ENCODE measurements around the gene KLHL10. TPM values are rescaled to one million over a fixed set of nuclear protein-coding genes. Genes with fewer than 3 reads are reported as not detected.
A peak's percentile ranks its signal among the peaks of the same experiment; 100 is the strongest.

Gene KLHL10
- polyA plus RNA-seq, 3 donors from 2014 or later: 0.15 TPM; not detected in 2

GRCh38 chr17:41880130-41880529 lies 42.5 kb downstream of the KLHL10 start:
- no peak overlapping the region for H3K4me3 Mint-ChIP-seq
- H3K27me3 Mint-ChIP-seq (ENCODE audit: low read depth in 3 of 3): peaks cover 0 to 2% (median 0%) of the 10 kb centered on the region in 3 donors
- no peaks in the 10 kb centered on the region for H3K9me3 Mint-ChIP-seq
- H3K27ac Mint-ChIP-seq: no peak overlapping the region
- peaks cover 21 to 42% (median 31%) of the 10 kb centered on the region in 3 donors for H3K36me3 Mint-ChIP-seq
- H3K4me1 Mint-ChIP-seq: no peaks in the 10 kb centered on the region
- DNase-seq: no peak

GRCh38 chr17:41882756-41883155 lies 45.1 kb downstream of the KLHL10 start:
- no peak overlapping the region for H3K4me3 Mint-ChIP-seq
- H3K27ac Mint-ChIP-seq: peak overlapping the region in 4 of 6 donors; percentile 4 to 21 (median 12)

GRCh38 chr17:41885733-41886132 lies 48.1 kb downstream of the KLHL10 start:
- no peaks in the 10 kb centered on the region for H3K4me1 Mint-ChIP-seq
- peaks cover 0 to 3% (median 0%) of the 10 kb centered on the region in 3 donors for H3K27me3 Mint-ChIP-seq (ENCODE audit: low read depth in 3 of 3)
- H3K36me3 Mint-ChIP-seq: peaks cover 23 to 43% (median 31%) of the 10 kb centered on the region in 3 donors
- no peak overlapping the region for H3K27ac Mint-ChIP-seq
- DNase-seq: no peak
- no peak overlapping the region for H3K4me3 Mint-ChIP-seq
- H3K9me3 Mint-ChIP-seq: no peaks in the 10 kb centered on the region

More at GRCh38 chr17:41882756-41883155, 45.1 kb downstream of the KLHL10 start:
- DNase-seq: no peak
- Mint-ChIP-seq H3K27me3 (ENCODE audit: low read depth in 3 of 3) (peaks cover 0 to 3% (median 0%) of the 10 kb centered on the region in 3 donors), H3K36me3 (peaks cover 23 to 44% (median 35%) of the 10 kb centered on the region in 3 donors), H3K9me3 (no peaks in the 10 kb centered on the region), H3K4me1 (no peaks in the 10 kb centered on the region)

- no peak overlapping the region for H3K27ac Mint-ChIP-seq
- H3K4me3 Mint-ChIP-seq: no peak overlapping the region
- DNase-seq: no peak
- H3K9me3 Mint-ChIP-seq: no peaks in the 10 kb centered on the region
- peaks cover 0 to 2% (median 0%) of the 10 kb centered on the region in 3 donors for H3K27me3 Mint-ChIP-seq (ENCODE audit: low read depth in 3 of 3)
- peaks cover 14 to 31% (median 22%) of the 10 kb centered on the region in 3 donors for H3K36me3 Mint-ChIP-seq
- H3K4me1 Mint-ChIP-seq: no peaks in the 10 kb centered on the region
Measured at GRCh38 chr17:41888332-41888965, 50.8 kb downstream of the KLHL10 start.

- H3K9me3 Mint-ChIP-seq: no peaks in the 10 kb centered on the region
- H3K36me3 Mint-ChIP-seq: peaks cover 20 to 32% (median 22%) of the 10 kb centered on the region in 3 donors
- H3K27me3 Mint-ChIP-seq (ENCODE audit: low read depth in 3 of 3): peaks cover 0 to 2% (median 0%) of the 10 kb centered on the region in 3 donors
- H3K27ac Mint-ChIP-seq: peak overlapping the region in 2 of 6 donors; percentile 30 to 46
- DNase-seq: no peak
- H3K4me3 Mint-ChIP-seq: no peak overlapping the region
- H3K4me1 Mint-ChIP-seq: peaks cover 0 to 2% of the 10 kb centered on the region in 2 donors
Measured at GRCh38 chr17:41891135-41892020, 53.8 kb downstream of the KLHL10 start.

- DNase-seq: no peak
- peaks cover 23 to 38% (median 27%) of the 10 kb centered on the region in 3 donors for H3K36me3 Mint-ChIP-seq
- no peaks in the 10 kb centered on the region for H3K9me3 Mint-ChIP-seq
- peaks cover 0 to 2% of the 10 kb centered on the region in 2 donors for H3K4me1 Mint-ChIP-seq
- no peak overlapping the region for H3K4me3 Mint-ChIP-seq
- peaks cover 0 to 2% (median 0%) of the 10 kb centered on the region in 3 donors for H3K27me3 Mint-ChIP-seq (ENCODE audit: low read depth in 3 of 3)
- H3K27ac Mint-ChIP-seq: peak overlapping the region in 1 of 6 donors; percentile 46
Measured at GRCh38 chr17:41892021-41892376, 54.4 kb downstream of the KLHL10 start.

GRCh38 chr17:41893384-41893783 lies 55.8 kb downstream of the KLHL10 start:
- H3K27ac Mint-ChIP-seq: no peak overlapping the region
- no peaks in the 10 kb centered on the region for H3K27me3 Mint-ChIP-seq (ENCODE audit: low read depth in 3 of 3)
- DNase-seq: no peak
- H3K36me3 Mint-ChIP-seq: peaks cover 20 to 38% (median 20%) of the 10 kb centered on the region in 3 donors
- H3K4me1 Mint-ChIP-seq: peaks cover 0 to 2% of the 10 kb centered on the region in 2 donors
- no peaks in the 10 kb centered on the region for H3K9me3 Mint-ChIP-seq
- H3K4me3 Mint-ChIP-seq: no peak overlapping the region

GRCh38 chr17:41894791-41895331 lies 57.2 kb downstream of the KLHL10 start:
- Mint-ChIP-seq H3K27me3 (ENCODE audit: low read depth in 3 of 3) (peaks cover 0 to 2% (median 0%) of the 10 kb centered on the region in 3 donors), H3K9me3 (no peaks in the 10 kb centered on the region), H3K36me3 (peaks cover 24 to 46% (median 29%) of the 10 kb centered on the region in 3 donors), H3K4me1 (peaks cover 0 to 2% of the 10 kb centered on the region in 2 donors), H3K27ac (no peak overlapping the region), H3K4me3 (no peak overlapping the region)
- no peak for DNase-seq

- Mint-ChIP-seq H3K27ac (no peak overlapping the region), H3K4me1 (peaks cover 0 to 2% of the 10 kb centered on the region in 2 donors), H3K36me3 (peaks cover 24 to 44% (median 29%) of the 10 kb centered on the region in 3 donors), H3K9me3 (no peaks in the 10 kb centered on the region), H3K4me3 (no peak overlapping the region), H3K27me3 (ENCODE audit: low read depth in 3 of 3) (peaks cover 0 to 2% (median 0%) of the 10 kb centered on the region in 3 donors)
- no peak for DNase-seq
Measured at GRCh38 chr17:41895617-41896016, 58.0 kb downstream of the KLHL10 start.

- Mint-ChIP-seq H3K4me3 (no peak overlapping the region), H3K36me3 (peaks cover 28 to 51% (median 34%) of the 10 kb centered on the region in 3 donors), H3K4me1 (peaks cover 0 to 2% of the 10 kb centered on the region in 2 donors), H3K9me3 (peaks cover 0 to 1% (median 0%) of the 10 kb centered on the region in 6 donors), H3K27me3 (ENCODE audit: low read depth in 3 of 3) (peaks cover 0 to 3% (median 2%) of the 10 kb centered on the region in 3 donors), H3K27ac (no peak overlapping the region)
- DNase-seq: no peak
Measured at GRCh38 chr17:41896726-41897125, 59.1 kb downstream of the KLHL10 start.

Other genes starting within 250 kb of the KLHL10 start
- not detected for gene KRT16, start 225.1 kb upstream of the KLHL10 start, polyA plus RNA-seq
- gene KRT17, start 213.2 kb upstream of the KLHL10 start, polyA plus RNA-seq: not detected
- gene EIF1, start 148.9 kb upstream of the KLHL10 start, polyA plus RNA-seq: 1,000 to 10,000 TPM in 1 of 3 donors, 100 to 1,000 TPM in 2; 639 to 1,260 (median 915) TPM
- not detected for gene GAST, start 125.5 kb upstream of the KLHL10 start, polyA plus RNA-seq
- not detected for gene HAP1, start 103.2 kb upstream of the KLHL10 start, polyA plus RNA-seq
- under 1 TPM in 2 of 3 donors, not detected in 1; 0.61 to 0.76 TPM for gene JUP, start 51.1 kb upstream of the KLHL10 start, polyA plus RNA-seq
- gene P3H4, start 25.9 kb upstream of the KLHL10 start, polyA plus RNA-seq: 10 to 100 TPM in 1 of 3 donors, 1 to 10 TPM in 2; 6.7 to 11.2 (median 9.8) TPM
- gene FKBP10, start 24.8 kb upstream of the KLHL10 start, polyA plus RNA-seq: under 1 TPM in 2 of 3 donors, not detected in 1; 0.43 to 0.71 TPM
- gene NT5C3B, start 1.6 kb upstream of the KLHL10 start, polyA plus RNA-seq: 10 to 100 TPM in 2 of 3 donors, 1 to 10 TPM in 1; 6.4 to 24.6 (median 13.7) TPM
- gene KLHL11, start 27.6 kb downstream of the KLHL10 start, polyA plus RNA-seq: 1 to 10 TPM; 5.9 to 6.4 (median 5.9) TPM
- gene ACLY, start 81.1 kb downstream of the KLHL10 start, polyA plus RNA-seq: 10 to 100 TPM; 46.9 to 99.2 (median 49.3) TPM
- gene ODAD4, start 92.8 kb downstream of the KLHL10 start, polyA plus RNA-seq: under 1 TPM in 2 of 3 donors, not detected in 1; 0.15 to 0.38 TPM
- 10 to 100 TPM; 22.8 to 56.3 (median 44.1) TPM for gene CNP, start 129.0 kb downstream of the KLHL10 start, polyA plus RNA-seq
- 10 to 100 TPM; 54.1 to 94.0 (median 55.8) TPM for gene DNAJC7, start 179.6 kb downstream of the KLHL10 start, polyA plus RNA-seq
- 10 to 100 TPM; 21.5 to 33.6 (median 32.6) TPM for gene NKIRAS2, start 182.3 kb downstream of the KLHL10 start, polyA plus RNA-seq
- under 1 TPM in 2 of 3 donors, not detected in 1; 0.19 to 0.21 TPM for gene C17orf113, start 212.8 kb downstream of the KLHL10 start, polyA plus RNA-seq